Measurements from ENCODE around the gene FAM120B.

FAM120B gene

DNA sequence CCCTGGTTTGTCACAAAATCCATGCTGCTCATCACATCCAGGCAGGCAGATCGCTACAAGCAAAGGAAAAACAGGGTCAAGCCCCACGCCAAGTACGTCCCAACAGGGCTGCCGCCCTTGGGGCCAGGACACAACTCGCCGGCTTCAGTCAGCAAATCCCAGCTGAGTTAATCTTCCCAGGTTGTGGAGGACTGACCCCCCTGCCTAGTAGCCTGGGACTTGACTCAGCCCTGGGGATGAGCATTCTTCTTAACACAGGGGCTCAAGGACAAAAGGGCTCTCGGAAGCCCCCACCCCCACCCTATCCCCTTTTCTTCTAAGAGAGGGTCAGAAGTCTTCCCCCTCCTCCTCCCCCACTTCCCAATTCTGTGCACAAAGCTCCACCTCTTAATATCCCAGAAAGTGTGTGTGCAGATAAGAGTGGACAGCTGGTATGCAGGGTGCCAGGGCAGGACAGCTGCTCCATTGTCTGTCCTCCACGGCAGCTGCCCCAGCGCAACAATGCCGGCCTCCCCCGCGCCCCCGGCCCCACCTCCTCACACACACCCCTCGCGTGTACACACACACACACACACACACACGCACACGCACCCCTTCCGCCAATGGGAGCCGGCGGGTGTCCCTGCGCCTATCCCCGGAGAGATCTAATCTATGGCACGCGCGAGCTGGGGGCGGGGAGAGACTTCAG lies 20.2 kb upstream of the FAM120B start:
- peak; percentile 84 for DNase-seq (ENCODE audit: low spot score)

DNA sequence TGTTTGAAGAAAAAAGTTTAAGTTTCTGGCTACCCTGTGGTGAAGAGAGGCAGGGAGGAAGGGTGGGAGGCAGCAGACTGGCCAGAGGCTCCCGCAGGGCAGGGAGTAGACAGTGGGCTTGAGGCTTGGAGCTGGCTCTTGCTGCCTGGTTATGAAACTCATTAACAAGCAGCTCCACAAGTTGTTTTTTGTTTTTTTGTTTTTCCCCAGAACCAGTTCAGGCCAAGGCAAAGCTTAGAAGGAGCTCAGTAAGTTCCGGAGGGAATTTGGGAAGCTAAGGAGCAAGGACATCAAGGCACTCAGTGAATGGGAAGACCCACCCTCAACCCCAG lies 19.7 kb upstream of the FAM120B start:
- DNase-seq (ENCODE audit: low spot score) = no peak

DNA sequence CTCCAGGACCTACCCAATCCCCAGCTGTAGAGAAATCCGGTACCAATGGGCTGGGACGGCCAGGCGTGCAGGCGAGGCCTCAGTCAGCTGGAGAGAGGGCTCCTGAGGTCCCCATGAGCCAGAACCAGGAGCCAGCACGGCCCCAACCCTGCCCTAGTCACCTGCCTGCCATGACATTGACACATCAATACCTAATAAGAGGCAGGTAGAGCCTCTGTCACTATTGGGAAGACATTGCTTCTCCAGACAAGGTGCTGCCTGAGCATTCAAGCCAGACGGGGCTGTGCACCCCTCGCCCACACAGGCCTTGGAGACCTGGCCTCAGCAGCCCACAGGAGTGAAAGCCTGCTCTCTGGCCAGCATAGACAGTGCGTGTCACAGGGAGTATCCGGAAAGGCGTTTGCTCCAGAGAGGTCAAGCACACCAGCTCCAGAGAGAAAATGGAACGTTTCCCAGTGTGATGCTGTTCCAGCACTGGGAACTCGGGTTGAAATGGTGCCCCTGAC lies 19.1 kb upstream of the FAM120B start:
- no peak for DNase-seq (ENCODE audit: low spot score)

DNA sequence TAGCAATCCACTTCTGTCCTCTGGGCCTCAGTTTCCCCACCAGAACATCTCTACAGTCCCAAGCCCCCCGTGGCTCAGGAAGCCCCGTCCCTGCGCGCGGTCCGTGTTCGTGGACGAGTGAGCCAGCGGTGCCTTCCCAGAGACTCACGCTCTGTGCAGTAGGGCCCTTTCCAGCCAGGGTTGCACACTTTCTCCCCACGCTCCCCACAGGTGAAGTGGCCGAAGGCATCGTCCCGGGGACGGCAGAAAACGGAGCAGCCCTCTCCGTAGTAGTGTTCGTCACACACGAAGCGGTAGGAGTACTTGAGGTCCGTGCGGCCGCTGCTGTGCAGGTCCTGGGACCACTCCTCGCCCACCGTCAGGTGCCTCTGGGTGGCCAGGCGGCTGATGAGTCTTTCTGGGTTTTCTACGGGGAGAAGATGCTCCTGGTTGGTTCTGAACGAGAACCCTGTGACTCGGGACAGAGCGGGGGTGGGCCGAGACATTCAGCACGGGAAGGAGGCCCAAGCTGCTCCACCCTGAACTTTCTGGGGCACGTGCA lies 18.4 kb upstream of the FAM120B start:
- no peak for DNase-seq (ENCODE audit: low spot score)

DNA sequence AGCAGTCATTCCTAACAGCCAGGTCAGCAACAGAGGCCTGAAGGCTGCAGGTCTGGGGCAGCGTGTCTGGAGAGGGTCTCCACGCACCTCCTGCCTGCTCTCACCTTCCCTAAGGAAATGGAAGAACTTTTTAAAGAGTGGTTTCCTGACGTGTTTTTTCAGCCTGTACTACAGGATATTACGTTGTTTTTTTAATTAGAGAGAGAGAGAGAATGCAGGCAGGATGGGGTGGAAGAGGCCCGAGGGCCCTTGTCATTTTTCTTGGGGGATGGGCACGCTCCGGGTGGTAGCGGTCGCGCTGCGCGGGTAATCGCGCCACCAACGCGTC lies 17.7 kb upstream of the FAM120B start:
- no peak for DNase-seq (ENCODE audit: low spot score)

DNA sequence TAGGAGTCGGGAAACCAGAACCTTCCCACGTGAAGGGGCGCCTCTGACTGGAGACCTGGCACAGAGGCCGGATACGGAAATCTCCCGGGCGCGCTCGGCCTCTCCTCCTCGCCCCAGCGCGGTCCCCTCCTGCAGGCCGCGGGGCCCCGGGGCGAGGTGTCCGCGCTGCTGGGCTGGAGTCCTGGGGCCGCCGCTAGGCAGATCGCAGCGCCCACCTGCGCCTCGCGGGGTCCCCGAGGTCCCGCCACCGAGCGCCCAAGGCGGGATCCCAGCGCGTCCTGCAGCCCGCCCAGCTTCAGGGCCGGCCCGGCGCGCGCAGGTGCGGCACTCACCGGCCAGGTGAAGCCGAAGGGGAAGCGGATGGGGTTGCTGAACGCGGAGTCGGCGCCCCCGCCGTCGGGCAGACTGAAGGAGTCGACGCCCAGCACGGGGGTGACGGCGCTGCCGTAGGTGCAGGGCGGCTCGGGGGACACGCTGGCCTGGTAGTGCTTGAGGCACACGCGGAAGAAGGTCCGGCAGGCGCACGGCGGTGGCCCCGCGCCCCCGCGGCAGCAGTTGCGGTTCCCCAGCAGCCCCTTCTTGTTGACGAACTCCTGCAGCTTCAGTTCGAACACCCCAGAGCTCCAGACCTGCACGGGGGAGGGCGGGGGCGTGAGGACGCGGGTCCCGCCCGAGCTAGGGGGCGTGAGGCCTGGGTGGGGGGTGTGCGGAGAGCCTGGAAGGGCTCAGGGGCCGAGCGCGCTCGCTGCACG lies 17.2 kb upstream of the FAM120B start:
- no peak for DNase-seq (ENCODE audit: low spot score)

DNA sequence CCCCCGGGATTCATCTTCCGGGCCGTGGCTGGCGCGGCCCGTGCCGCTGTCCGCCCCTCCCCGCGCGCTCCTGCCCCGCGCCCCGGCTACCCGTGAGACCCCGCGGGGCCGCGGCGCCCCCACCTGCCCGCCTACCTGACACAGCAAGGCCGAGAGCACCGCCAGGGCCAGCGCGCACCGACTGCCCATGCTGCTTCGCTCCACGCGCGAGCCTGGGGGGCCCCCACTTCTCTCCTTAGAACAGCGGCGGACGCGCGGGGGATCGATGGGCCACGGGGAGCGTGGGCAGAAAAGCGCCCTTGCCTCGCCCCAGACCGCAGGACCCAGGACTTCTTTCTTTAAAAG lies 16.6 kb upstream of the FAM120B start:
- no peak for DNase-seq (ENCODE audit: low spot score)

DNA sequence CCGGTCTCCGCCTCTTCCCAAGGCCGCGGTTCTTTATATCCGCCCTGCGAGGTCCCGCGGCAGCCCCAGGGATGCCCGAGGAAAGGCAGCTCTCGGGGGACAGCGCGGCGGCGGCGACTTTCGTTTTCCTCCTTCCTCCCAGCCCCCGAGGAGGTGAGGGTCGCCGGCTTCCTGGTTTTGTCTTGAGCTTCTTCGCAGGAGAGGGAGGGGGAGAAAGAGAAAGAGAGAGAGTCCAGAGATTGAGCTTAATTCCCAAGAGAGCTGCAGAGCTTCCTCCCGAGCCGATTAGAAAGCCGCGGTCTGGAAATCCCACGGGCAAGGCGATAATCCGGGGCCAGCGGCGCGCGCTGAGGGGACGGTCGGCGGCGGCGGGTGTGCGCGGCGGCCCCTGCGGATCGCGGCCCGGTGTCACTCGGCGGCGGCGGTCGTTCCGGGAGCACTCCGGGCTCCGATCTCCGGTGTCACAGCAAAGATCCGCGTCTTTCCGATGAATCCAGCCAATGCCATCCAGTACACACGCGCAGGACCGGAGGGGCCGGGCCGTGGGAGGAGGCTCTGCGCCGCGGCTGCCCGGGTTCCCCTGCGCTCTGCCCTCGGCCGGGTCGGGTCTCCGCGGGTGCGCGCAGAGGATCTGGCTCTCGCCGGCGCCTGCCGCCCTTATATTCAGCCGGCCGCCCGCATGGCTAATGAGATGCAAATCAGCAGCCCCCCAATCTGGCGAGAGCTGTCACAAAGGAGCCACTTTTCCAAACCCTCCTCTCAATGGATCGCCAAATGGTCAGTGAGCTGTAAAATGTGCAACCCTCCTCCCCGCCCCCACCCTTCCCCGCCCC lies 16.0 kb upstream of the FAM120B start, which contains the start of gene DLL1:
Gene DLL1 (minus strand): TSS at position 783 of the 833 bp plus-strand sequence. CDS start 939 bp downstream, outside the sequence.
- DNase-seq (ENCODE audit: low spot score) = peak; percentile 91

DNA sequence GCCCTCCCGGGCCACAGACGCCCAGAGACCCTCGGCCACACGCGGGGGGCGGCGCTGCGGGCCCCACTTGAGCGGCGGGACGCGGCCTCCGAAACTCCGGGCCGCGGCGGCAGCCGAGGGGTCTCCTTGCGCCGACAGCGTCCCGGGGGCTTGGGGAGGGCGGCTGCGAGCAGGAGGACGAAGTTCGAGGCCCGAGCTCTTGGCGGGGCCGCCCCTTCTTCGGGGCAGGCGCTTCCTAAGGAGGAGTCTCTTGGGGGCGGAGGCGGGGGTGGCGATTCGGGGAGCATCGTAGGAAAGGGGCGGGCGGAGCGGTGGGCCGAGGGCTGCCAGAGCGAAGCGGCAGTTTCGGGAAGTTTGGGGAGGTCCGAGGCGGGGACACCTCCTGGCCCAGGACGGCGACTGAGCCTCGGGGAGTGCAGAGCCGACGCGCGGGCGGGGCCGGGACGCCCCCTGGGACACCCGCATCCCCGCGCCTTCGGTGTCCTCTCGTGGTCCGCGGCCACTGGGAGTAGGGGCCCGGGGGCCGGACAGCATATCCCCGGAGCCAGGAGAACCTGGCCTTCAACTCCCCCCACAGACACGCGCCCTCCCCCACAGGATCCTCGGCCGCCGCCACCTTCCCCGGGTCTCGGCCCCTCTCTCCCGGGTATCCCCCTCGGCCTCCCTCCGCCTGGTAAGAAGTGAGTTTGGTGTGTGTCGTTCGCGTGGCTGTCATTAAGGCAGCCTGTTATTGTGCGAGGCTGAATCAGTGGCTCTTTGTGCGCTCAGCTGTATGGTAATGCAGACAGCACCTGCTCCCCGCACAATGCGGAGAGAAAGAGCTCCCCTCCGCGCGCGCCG lies 15.1 kb upstream of the FAM120B start:
- DNase-seq (ENCODE audit: low spot score) = peak; percentile 85

DNA sequence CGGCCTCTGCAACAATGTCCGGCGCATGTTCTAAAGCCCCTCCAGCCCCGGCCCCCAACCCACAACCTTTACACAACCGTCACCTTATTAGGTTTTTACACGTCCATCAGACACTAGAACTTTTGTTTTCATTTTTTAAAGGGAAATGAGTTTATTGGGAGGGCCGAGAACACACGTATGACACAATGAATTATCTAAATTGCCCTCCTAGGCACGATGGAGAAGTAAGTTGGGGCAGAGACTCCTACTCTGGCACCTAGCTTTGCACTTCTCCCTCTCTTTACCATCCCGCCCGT lies 14.5 kb upstream of the FAM120B start:
- no peak for DNase-seq (ENCODE audit: low spot score)

DNA sequence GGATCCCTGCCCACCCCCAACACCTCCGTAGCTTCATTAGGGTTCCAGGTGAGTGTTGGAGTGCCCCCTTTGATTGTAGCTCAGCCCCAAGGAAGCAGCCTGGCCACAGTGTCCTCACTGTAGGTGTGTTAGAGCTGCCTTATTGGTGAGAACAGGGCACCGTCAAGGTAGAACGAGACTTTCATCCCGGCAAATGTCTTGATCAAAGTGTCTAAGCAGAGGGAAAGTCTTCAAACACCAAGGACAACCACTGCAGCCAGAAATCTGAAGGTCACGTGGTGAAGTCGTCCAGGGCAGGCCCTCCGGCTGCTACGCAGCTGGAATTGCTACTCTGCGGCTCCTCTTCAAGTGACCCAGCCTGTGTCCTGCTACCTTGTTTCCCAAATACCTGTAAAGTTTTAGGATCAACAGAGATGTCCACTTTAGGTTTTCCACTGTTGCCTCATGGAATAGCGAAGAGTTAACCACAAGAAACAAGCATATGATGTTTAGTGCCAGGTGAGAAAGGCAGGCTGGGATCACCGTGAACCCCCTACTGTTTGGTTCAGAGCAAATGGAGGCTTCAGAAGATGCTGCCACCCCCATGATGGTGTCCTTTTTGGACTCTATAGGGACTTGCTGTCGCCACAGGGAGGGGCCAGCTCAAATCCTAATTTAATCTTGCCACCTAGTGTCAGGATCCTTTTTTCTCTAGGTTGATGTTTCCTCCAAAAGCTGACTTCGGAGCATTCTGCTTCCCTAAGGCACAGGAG lies 14.0 kb upstream of the FAM120B start:
- no peak for DNase-seq (ENCODE audit: low spot score)

DNA sequence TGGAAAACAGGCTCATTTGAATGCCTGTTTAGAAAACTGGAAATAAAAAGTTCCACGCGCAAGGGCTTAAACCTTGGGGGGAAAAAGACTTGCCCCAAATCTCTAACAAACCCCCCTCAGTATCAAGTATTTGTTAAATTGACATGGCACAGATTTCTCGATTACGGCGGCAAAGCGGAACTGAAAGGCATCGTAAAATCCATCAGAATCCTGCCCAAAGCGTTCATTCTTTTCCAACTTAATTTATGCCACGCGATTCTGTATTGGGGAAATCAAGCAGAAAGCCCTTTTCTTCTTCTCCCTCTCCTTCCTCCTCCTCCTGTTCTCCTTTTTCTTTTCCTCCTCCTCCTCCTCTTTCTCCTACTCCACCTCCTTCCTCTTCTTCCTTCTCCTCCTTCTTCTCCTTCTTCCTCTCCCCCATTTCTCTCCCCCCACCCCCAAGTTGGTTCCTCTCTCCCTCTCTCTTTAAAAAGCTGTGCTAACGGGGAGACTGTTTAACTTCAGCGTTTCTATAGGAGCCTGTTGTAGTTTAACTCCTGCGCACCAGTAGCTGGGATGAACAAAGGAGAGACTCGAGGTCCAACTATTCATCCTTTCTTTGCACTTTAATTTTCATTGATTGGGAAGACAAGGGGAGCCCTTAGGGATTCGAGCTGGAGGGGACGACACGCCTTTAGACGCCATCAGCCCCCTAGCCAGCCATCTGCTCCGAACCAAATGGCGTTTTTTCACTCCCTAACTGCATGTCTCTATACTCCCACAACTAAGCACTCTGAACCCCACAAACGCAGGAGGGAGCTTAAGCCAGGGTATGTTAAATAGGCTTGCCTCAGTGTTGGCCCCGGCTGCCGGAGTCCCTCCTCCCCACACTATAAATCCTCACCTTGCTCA lies 13.0 kb upstream of the FAM120B start:
- DNase-seq (ENCODE audit: low spot score) = no peak

DNA sequence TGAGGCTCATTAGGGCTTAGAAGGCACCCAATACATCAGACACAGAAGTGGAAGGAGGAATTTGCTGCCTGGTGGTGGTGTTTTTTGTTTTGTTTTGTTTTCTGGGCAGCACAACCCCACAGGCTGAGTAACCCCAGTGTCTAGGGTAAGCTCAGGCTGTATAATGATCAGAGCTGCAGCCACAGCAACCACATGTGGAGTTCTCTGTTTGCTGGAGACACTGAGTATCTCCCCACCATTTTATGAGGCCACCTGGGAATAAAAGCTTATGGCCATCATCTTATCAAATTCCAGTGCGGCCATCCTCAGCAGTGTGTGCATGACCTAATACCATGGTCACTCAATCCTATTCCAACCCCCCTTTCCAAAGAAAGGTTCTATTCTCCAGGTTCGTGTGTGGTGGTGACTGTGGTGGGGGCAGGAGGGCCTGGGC lies 12.2 kb upstream of the FAM120B start:
- DNase-seq (ENCODE audit: low spot score) = no peak

DNA sequence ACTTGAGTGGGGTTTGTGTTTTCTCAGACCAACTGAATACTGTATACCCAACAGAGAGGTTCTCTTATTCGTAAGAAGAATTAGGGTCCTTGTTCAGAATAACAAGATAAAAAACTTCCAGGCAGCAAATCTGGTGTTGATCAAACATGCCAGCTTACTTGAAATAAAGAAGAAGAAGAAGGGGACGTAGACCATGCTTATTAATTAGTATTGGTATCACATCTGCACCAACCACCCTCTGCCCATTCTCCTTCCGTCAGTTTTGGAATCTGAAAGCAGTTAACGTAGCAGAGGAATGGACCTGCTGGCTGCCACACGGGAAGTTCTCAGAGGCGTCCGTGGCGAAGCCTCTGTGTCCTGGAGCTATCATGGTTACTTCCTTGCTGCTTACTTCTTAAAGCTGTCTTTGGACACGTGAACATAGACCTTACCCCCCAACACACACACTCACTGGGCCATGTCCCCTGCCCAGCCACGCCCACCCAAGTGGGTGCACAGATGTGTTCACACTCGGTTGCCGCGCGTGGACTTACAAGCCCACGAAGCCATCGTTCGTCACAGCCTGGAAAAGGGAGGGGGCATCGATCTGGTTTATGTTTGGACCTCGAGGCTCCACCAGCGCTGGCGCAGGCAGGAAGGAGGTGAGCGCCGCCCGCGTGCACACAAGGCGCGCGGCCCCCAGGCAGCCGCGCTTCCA lies 11.6 kb upstream of the FAM120B start:
- DNase-seq (ENCODE audit: low spot score) = no peak

DNA sequence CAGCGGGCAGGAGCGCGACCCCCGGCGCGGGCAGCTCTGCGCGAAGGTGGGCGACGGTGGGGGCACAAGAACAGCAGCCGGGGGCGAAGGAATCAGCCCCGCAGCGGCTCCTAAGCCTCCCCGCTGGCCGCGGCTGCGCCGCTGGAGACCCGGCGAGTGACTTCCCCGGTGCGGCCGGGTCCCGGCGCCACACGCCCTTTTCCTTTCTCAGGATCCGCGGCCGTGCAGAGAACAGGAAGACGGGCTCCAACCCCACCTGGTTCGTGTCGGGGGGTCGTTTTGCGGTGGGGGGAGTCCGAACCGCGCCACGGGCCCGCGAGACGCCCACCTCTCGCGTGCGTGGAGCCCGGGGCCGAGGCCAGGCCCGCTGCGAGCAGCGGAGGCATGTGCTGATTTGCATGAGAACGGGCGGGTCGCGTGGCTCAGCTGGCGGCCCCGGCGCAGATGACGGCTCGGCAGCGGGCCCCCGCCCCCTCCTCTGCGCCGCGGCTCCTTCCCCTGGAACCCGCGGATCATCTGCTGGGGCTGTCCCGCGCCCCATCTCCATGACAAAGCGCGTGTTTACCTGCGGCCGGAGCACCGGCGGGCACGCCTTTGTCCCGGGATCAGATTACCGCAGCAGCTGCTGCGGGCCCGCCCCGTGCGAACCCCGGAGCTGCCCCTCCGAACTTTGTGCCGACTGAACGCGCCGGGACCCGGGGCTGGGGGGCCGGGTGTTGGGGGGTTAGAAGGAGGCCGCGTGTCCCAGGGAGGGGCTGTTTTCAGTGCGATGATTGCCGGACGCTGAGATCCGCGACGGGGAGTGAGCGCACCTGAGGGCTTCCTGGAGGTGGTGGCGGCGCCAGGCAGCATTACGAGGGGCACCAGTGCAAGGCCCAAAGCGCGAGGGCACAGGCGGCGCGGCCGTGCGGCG lies 10.8 kb upstream of the FAM120B start:
- no peak for DNase-seq (ENCODE audit: low spot score)

DNA sequence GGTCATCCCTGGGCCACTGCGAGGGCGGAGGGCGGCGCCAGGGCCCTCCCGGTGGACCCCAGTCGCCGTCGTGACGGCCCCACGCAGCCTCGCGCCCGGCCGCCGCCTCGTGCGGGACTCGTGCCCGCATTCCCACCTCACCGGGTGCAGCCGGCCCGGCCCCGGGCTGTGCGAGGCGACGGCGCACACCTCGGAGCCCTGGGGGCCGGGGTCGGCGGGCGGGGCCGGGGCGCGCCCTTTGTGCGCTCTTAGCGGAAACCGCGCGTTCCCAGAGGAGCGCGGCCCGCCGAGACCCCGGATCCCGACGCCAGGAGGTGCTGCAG lies 10.2 kb upstream of the FAM120B start:
- no peak for DNase-seq (ENCODE audit: low spot score)

DNA sequence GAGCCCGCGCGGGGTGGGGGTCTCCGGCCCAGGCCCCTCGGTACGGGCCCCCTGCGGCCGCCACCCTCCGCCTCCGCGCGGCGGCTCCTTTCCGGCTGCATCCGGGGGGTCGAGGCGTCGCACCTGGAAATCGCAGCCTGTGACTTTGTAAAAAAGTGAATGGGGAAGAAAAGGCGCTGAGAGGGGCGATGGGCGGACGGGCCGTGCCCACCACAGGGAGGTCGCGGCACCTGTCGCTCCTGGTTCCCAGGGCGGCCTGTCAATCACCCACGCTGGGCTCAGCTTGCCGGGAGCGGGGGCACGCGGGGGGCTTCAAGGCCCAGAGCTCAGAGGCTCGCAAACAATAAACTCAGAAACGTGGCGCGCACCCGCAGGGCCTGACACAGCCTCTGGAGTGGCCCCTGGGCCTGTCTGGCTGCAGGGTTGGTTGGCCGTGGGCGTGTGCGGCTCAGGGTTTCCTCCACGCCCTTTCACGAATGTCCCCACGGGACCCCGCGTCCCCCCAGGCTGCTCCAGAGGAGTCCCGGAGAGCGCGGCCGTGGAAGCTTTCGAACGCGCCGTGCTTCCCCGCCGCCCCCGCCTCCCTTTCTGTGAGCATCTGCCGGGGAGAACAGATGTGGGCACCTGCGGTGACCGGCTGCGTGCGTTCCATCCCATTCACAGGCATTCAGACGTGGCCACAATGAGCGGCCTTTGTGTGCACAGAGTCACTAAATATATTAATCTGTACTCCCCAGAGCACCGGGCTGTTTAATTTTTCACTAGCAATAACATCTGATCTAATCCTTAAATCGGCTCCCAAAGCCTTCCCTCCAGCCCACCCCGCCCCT lies 9.6 kb upstream of the FAM120B start:
- DNase-seq (ENCODE audit: low spot score) = no peak
